Activated T-helper 2 cell treated with anti-CD3 and anti-CD28 coated beads, Interferon-gamma antibody, Interleukin-2, Interleukin-4, amounts not matched to agents 10 μg/mL and 5 μg/mL and 100 μg/mL, durations not matched to agents 14 hours and 24 hours and 36 hours (primary cell): ENCODE results near the gene MCHR1. TPM values are rescaled to one million over a fixed set of nuclear protein-coding genes. Genes with fewer than 3 reads are reported as not detected.
"Not testable (repeated sequence)": the region's sequence is repeated elsewhere in the genome, so short reads cannot be mapped to it uniquely, and the experiment has no call there.

Source experiments
- DNase-seq: peaks from one replicate; pipeline ENCODE4 v3.0.0; 2021; ENCODE audit warnings: low spot score
- H3K27ac Mint-ChIP-seq: one replicate; pipeline ENCODE4 v1.8.0; 2021; ENCODE audit warnings: mixed read lengths
- H3K27me3 Mint-ChIP-seq: one replicate; pipeline ENCODE4 v1.8.0; 2021; ENCODE audit warnings: low read depth, mixed read lengths
- H3K36me3 Mint-ChIP-seq: one replicate; pipeline ENCODE4 v1.8.0; 2021; ENCODE audit warnings: low read depth, mixed read lengths
- H3K4me1 Mint-ChIP-seq: one replicate; pipeline ENCODE4 v1.8.0; 2021; ENCODE audit warnings: low read depth, mixed read lengths
- H3K4me3 Mint-ChIP-seq: one replicate; pipeline ENCODE4 v1.8.0; 2021; ENCODE audit warnings: low read depth, mild to moderate bottlenecking, moderate library complexity, mixed read lengths
- H3K9me3 Mint-ChIP-seq: one replicate; pipeline ENCODE4 v1.8.0; 2021; ENCODE audit warnings: mixed read lengths
- intact Hi-C: fragments of 100-400 bp; cut with micrococcal nuclease; formaldehyde crosslinking; loops from one replicate; pipeline ENCODE4 v1.15.1; 2023
- total RNA-seq: library from RNA; stranded (reverse); gene quantifications from 2 replicates; pipeline ENCODE4 v1.2.3, GENCODE V29; 2022

The MCHR1 gene
- total RNA-seq, 1 donor from 2014 or later, result not detected

DNA sequence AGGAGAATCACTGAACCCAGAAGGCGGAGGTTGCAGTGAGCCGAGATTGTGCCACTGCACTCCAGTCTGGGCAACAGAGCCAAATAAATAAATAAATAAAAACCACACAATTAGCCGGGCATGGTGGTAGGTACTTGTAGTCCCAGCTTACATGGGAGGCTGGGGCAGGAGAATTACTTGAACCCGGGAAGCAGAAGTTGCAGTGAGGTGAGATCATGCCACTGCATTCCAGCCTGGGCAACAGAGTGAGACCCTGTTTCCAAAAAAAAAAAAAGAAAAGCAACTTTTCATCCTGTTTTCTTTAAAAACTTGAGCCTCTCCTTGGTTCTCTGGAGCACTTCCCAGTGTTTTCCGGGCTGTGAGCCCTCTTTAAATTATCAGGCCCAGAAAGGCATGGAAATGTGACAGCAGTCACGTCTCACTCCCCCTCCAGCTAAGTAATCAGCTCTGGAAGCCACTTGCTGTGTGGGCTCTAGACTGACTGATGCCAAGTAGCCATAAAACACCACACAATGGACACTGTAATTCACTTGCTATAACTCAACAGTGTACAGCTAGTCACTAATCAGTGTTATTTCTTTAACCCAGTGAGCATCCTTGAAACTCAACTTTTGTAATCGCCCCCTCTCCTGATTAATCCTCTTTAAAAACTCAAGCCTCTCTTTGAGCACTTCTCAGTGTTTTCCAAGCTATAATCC, 13.0 kb upstream of the MCHR1 start:
- H3K4me3 Mint-ChIP-seq, result no peak overlapping the region
- peaks cover 6% of the 10 kb centered on the region for H3K9me3 Mint-ChIP-seq
- no peaks in the 10 kb centered on the region for H3K27me3 Mint-ChIP-seq
- intact Hi-C loops, result no loop called here
- peaks cover 3% of the 10 kb centered on the region for H3K36me3 Mint-ChIP-seq
- no peak for DNase-seq
- H3K4me1 Mint-ChIP-seq, result peaks cover 18% of the 10 kb centered on the region
- H3K27ac Mint-ChIP-seq, result no peak overlapping the region

DNA sequence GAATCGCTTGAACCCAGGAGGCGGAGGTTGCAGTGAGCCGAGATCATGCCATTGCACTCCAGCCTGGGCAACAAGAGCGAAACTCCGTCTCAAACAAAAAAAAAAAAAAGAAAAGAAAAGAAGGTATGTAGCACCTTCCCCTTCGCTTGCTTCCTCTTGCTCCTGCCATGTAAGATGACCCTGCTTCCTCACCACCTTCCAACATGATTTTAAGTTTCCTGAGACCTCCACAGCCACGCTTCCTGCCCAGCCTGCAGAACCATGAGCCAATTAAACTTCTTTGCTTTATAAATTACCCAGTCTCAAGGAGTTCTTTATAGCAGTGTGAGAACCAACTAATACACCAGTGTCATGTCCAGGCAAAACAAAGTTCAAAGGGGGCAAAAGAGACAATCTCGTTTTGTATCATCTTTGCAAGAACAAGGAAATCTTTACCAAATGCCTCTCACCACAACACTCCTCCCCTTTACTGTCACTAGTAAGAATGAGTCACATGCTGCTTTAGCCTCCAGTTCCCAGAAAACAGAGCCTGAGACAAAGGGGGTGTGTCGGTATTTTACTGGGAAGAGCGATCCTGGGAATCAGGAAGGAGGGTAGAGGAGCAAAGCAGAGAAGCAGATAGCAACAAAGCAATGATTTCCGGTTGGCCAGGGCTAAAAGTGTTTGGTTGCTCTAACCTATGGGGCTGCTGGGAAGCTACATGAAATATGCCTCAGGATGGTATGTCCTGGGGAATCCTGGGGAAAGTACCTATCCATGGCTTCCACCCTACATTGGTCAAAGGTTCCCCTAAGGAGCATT, 10.5 kb upstream of the MCHR1 start:
- H3K27me3 Mint-ChIP-seq, result no peaks in the 10 kb centered on the region
- peaks cover 18% of the 10 kb centered on the region for H3K4me1 Mint-ChIP-seq
- DNase-seq, result no peak
- intact Hi-C loops, result loop anchor here (2.0 kb wide), 1 partner anchor 16 kb away; no protein-coding TSS in a partner anchor
- no peak overlapping the region for H3K4me3 Mint-ChIP-seq
- peaks cover 3% of the 10 kb centered on the region for H3K36me3 Mint-ChIP-seq
- H3K27ac Mint-ChIP-seq, result peak overlapping the region; percentile 88
- H3K9me3 Mint-ChIP-seq, result peaks cover 6% of the 10 kb centered on the region

DNA sequence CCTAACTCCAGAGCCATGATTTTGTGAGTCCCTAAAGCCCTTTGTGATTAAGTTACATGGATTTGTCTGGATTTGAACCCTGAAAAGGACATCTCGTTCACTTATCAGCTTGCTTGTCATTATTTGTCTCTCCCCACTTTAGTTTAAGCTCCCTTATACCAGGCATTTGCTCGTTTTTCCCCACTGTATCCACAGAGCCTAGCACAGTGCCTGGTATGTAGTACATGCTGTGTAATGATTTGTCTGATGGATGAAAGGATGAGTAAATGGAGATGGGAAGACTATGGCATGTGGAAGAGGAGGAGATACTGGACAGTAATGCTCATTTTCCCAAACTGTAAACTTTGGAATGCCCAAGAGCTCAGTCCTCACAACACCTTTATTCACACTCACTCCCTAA, 9.2 kb upstream of the MCHR1 start:
- Mint-ChIP-seq H3K9me3 (peaks cover 6% of the 10 kb centered on the region), H3K4me3 (no peak overlapping the region), H3K27ac (no peak overlapping the region), H3K36me3 (peaks cover 3% of the 10 kb centered on the region), H3K27me3 (no peaks in the 10 kb centered on the region), H3K4me1 (peaks cover 18% of the 10 kb centered on the region)
- intact Hi-C loops, result no loop called here
- DNase-seq, result no peak

DNA sequence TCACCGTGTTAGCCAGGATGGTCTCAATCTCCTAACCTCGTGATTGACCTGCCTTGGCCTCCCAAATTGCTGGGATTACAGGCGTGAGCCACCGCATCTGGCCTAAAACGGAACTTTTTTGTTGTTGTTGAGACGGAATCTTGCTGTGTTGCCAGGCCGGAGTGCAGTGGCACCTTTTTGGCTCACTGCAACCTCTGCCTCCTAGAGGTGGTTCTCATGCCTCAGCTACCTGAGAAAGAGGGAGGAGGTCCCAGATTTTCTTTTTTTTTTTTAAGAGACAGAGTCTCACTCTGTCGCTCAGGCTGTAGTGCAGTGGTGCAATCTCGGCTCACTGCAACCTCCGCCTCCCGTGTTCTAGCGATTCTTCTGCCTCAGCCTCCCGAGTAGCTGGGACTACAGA, 7.9 kb upstream of the MCHR1 start:
- Mint-ChIP-seq H3K9me3 (peaks cover 6% of the 10 kb centered on the region), H3K36me3 (peaks cover 3% of the 10 kb centered on the region), H3K4me3 (no peak overlapping the region), H3K27ac (no peak overlapping the region), H3K4me1 (peaks cover 18% of the 10 kb centered on the region), H3K27me3 (no peaks in the 10 kb centered on the region)
- no peak for DNase-seq
- intact Hi-C loops, result no loop called here

DNA sequence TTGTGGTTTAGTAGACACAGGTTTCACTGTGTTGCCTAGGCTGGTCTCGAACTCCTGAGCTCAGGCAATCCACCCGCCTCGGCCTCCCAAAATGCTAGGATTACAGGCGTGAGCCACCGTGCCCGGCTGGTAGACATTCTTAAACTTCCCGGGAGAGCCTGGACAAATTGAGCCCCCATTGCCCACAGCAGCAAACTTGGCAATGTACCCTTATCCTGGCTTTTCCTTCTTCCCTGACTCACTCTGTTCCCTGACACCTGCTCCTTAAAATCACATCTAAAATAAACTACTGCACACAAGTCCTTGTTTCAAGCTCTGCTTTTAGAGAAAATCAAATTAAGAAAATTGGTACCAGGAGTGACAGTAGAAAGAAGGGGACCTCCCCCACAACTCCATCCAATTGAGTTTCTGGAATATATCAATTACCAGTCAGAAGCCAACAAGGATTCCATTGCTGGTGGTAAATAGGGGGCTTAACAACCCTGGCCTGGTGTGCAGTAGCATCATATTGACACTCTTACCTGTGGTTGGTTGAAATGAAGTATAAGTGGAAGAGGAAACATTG, 7.4 kb upstream of the MCHR1 start:
- Mint-ChIP-seq H3K36me3 (peaks cover 3% of the 10 kb centered on the region), H3K4me3 (no peak overlapping the region), H3K27ac (no peak overlapping the region), H3K27me3 (no peaks in the 10 kb centered on the region), H3K4me1 (peaks cover 18% of the 10 kb centered on the region), H3K9me3 (peaks cover 6% of the 10 kb centered on the region)
- no peak for DNase-seq
- intact Hi-C loops, result no loop called here

DNA sequence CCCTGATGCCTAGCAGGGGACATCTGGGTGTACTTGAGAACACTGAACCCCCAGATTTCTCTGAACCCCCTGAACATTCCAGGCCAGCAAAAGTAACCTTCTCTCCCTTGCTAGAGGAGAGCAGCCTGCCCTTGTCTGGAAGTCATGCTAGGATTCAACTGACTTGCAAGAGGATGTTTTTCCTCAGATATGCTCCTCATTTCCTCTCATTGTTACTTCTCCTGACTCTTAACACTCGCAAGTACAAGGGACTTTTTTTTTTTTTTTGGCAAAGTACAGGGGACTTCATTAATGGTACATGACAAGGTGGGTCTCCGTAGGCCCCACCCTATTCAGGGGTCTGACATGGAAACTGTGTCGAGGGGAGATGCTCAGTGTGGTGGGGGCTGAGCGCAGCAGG, 6.3 kb upstream of the MCHR1 start:
- Mint-ChIP-seq H3K9me3 (peaks cover 6% of the 10 kb centered on the region), H3K4me1 (peaks cover 16% of the 10 kb centered on the region), H3K36me3 (peaks cover 3% of the 10 kb centered on the region), H3K27ac (no peak overlapping the region), H3K4me3 (no peak overlapping the region), H3K27me3 (no peaks in the 10 kb centered on the region)
- DNase-seq, result no peak
- intact Hi-C loops, result no loop called here

DNA sequence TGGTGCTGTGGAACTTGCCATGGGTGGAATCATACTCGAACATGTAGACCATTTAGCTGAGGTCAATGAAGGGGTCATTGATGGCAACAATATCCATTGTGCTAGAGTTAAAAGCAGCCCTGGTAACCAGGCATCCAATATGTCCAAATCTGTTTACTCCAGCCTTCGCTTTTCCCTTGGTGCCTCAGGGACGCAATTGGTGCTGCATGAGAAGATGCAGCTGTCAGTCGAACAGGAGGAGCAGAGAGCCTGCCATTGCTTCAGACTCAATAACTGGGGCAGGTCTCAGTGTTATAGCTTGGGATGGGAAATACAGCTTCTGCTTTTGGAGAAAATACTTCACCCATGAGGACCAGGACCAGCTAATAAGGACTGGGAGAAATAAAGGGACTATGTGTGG, 5.0 kb upstream of the MCHR1 start:
- no peak for DNase-seq
- H3K4me1 Mint-ChIP-seq, result peaks cover 9% of the 10 kb centered on the region
- no peaks in the 10 kb centered on the region for H3K36me3 Mint-ChIP-seq
- peaks cover 3% of the 10 kb centered on the region for H3K27me3 Mint-ChIP-seq
- H3K27ac Mint-ChIP-seq, result no peak overlapping the region
- no peak overlapping the region for H3K4me3 Mint-ChIP-seq
- no peaks in the 10 kb centered on the region for H3K9me3 Mint-ChIP-seq
- intact Hi-C loops, result no loop called here

DNA sequence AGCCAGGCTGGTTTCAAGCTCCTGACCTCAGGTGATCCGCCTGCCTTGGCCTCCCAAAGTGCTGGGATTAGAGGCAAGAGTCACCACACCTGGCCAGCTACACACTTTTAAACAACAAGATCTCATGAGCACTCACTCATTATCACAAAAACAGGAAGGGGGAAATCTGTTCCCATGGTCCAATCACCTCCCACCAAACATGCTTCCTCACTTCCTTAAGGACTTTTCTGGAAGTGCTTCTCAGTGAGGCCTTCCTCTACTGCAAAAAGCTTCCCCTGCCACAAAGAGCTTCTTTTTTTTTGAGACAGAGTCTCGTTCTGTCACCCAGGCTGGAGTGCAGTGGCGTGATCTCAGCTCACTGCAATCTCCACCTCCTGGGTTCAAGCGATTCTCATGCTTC, 3.1 kb upstream of the MCHR1 start:
- H3K4me3 Mint-ChIP-seq, H3K9me3 Mint-ChIP-seq, H3K36me3 Mint-ChIP-seq, H3K27ac Mint-ChIP-seq, H3K4me1 Mint-ChIP-seq, intact Hi-C loops, DNase-seq, H3K27me3 Mint-ChIP-seq: not testable (repeated sequence)

DNA sequence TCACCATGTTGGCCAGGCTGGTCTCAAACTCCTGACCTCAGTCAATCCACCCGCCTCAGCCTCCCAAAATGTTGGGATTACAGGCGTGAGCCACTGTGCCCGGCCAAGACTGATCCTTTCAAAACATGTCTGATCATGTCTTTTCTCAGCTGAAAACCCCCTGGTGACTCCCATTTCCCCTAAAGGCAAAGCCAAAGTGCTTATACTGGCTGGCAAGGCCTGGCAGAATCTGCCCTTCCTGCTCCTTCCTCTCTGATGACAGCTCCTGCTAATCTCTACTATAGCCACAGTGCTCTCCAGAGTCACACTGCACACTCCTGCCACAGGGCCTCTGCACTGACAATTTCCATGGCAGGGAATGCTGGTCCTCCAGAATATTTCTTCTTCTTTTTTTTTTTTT, 2.6 kb upstream of the MCHR1 start:
- Mint-ChIP-seq H3K9me3 (no peaks in the 10 kb centered on the region), H3K4me3 (no peak overlapping the region), H3K27me3 (peaks cover 9% of the 10 kb centered on the region), H3K4me1 (peaks cover 10% of the 10 kb centered on the region), H3K36me3 (no peaks in the 10 kb centered on the region), H3K27ac (no peak overlapping the region)
- intact Hi-C loops, result no loop called here
- no peak for DNase-seq

DNA sequence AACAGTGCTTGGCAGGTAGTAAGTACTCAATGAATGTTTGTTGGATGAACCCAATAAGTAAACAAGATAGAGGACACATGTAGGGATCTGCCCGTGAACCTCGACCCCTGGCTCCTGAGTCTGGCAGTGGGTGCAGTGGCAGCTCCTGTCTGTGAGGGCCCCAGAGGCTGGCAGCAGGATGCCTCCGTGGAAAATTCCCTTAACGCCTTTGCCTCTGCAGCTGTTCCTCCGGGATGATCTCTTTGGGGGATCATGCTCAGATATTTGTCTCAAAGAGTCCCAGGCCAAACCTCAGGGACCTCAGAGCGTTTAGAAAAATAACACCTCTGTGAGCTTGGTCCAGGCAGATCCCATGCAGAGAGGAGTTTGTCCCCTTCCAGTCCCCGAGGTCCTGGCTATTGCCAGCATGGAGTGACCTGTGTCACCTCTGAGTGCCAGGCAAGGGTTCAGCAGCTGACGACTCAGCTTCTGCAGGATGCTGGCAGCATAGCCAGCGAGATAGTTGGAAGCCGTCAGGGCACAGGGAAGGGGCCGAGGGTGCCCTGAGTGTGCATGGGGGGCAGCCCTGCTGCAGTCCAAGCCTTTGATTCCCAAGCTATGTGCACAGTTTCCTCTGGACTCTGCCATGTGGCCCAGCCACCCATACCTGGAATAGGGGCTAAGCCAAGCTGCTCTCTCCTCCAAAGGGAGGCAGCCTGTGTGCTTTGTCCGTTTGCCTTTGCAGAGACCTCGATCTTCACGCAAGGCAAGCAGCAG, 613 bp upstream of the MCHR1 start:
- no peaks in the 10 kb centered on the region for H3K36me3 Mint-ChIP-seq

DNA sequence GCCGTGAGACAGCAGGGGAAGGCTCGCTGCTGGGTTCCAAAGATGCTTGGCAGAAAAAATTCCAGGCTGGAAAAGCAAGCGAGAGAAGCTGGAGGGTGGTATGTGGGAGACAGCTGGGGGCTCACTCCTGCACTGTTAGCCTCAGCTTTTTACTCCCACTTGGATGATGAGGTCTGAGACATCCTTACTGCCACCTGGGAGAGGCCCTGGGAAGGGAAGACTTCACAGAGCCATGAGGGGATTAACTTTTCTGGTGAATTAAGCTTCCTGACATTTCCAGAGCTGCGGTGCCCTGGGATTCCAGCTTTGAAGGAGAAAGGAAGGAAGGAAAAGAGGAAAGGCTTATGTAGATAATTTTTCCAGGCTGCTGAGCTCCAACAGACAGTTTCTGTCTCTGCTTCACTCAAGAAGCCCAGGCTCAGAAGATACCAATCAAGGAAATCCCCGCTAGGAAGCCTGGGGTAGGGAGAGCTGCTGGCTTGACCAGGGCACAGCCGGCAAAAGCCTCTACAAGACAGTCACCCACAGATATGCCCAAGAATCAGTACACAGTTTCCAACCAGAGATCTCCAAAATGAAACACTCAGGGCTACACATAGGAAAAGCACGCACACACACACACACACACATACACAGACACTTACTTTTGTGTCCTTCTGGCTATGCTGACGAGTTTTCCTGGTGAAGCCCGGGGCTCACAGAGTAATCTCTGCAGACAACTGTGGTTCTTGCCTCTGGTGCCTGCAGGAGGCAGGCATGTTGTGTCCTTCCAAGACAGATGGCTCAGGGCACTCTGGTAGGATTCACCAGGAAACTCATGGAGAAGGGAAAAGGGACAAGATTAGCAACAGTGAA, 907 bp downstream of the MCHR1 start:
- Mint-ChIP-seq H3K27me3 (peaks cover 9% of the 10 kb centered on the region), H3K4me1 (peaks cover 26% of the 10 kb centered on the region), H3K9me3 (no peaks in the 10 kb centered on the region), H3K4me3 (no peak overlapping the region), H3K27ac (peak overlapping the region; percentile 18), H3K36me3 (no peaks in the 10 kb centered on the region)
- no peak for DNase-seq
- intact Hi-C loops, result loop anchor here (5.0 kb wide), 1 partner anchor 217 kb away; no protein-coding TSS in a partner anchor

More for the DNA sequence above, 613 bp upstream of the MCHR1 start:
- no peak overlapping the region for H3K4me3 Mint-ChIP-seq
- peaks cover 9% of the 10 kb centered on the region for H3K27me3 Mint-ChIP-seq
- intact Hi-C loops, result no loop called here
- H3K27ac Mint-ChIP-seq, result no peak overlapping the region
- no peak for DNase-seq
- H3K9me3 Mint-ChIP-seq, result no peaks in the 10 kb centered on the region
- peaks cover 25% of the 10 kb centered on the region for H3K4me1 Mint-ChIP-seq

DNA sequence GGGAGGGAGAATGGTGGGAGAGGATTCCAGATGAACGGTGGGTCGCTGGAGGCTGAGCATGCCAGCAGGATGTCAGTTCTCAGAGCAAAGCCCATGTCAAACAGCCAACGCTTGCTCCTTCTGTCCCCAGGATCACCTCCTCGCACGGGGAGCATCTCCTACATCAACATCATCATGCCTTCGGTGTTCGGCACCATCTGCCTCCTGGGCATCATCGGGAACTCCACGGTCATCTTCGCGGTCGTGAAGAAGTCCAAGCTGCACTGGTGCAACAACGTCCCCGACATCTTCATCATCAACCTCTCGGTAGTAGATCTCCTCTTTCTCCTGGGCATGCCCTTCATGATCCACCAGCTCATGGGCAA, 1.5 kb downstream of the MCHR1 start:
- no peak overlapping the region for H3K4me3 Mint-ChIP-seq
- no peak for DNase-seq
- peaks cover 29% of the 10 kb centered on the region for H3K4me1 Mint-ChIP-seq
- H3K9me3 Mint-ChIP-seq, result no peaks in the 10 kb centered on the region
- H3K36me3 Mint-ChIP-seq, result no peaks in the 10 kb centered on the region
- peak overlapping the region; percentile 18 for H3K27ac Mint-ChIP-seq
- peaks cover 9% of the 10 kb centered on the region for H3K27me3 Mint-ChIP-seq
- intact Hi-C loops, result loop anchor here (5.0 kb wide), 1 partner anchor 216 kb away; no protein-coding TSS in a partner anchor
